ENCODE results near the gene DGKG. TPM values are rescaled to one million over a fixed set of nuclear protein-coding genes. Genes with fewer than 3 reads are reported as not detected.

The DGKG gene
- total and polyA plus RNA-seq, 2 of the 8 experiments (the other 6 are each of a cell fraction or from before 2014, with no cell fraction given) = 0.30 to 0.48 TPM

DNA sequence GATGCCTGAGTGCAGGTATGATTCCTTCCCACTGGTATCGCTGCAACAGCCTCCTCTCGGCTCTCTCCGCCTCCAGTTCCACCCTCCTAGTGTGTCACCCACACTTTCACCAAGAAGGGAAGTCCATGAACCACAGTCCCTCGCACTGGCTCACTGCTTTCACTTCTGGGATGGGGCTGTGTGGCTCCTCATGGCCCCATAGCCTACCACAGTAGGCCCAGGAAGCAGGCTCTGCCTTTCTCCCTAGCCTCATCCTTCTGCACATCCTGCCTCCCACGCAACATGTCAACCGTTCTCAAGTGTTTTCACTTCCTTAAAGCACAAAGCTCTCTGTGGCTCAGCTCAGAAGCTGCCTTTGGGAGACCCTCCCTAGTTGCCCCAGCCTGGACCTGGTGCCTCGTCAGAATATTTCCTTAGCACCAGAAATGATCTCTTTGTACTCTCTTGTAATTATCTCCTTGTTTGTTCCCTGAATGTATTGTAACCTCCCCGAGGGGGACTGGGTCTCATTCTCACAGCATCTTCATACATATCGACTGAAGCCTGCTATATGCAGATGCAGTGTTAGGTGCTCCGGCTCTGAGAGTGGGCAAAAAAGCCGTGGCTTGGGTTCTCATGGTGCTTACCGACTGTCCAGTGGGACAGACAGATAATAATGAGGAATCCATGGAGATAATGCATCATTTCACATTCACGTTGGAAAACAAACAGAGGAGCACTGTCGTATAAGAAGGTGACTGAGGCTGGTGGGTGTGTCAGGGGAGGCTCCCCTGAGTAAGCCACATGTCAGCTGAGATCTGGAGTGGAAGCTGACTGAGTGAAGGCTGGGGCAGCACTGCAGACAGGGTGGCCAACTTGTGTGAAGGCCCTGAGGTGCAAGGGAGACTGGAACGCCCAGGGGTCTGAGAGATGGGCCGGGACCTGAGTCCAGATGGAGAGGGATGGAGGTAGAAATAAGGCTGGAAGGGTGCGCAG lies 107.1 kb downstream of the DGKG start:
- Histone ChIP-seq H4K91ac (replicated peaks; ENCODE audit: insufficient read length, low read length) (no peak overlapping the region), H3K36me3 (ENCODE audit: control insufficient read depth in 2 of 4, insufficient read depth in 4 of 4, low read length in 3 of 4) (no peaks in the 10 kb centered on the region), H3K9me3 (ENCODE audit: insufficient read depth in 2 of 2, low read depth in 1 of 2, low read length in 1 of 2) (no peaks in the 10 kb centered on the region), H3K79me1 (ENCODE audit: low read depth, low read length) (no peaks in the 10 kb centered on the region), H4K20me1 (replicated peaks in 1 of 2; ENCODE audit: control insufficient read depth in 1 of 2, insufficient read depth in 2 of 2, low read length in 2 of 2) (no peaks in the 10 kb centered on the region), H3K23me2 (ENCODE audit: low read depth, low read length) (no peaks in the 10 kb centered on the region), H3K18ac (ENCODE audit: extremely low read depth, low read length) (no peak overlapping the region), H2BK5ac (ENCODE audit: low read depth, low read length) (no peak overlapping the region), H4K8ac (ENCODE audit: extremely low read depth, insufficient read depth, low read length) (no peak overlapping the region; the same call in 1 of the 2 replicates), H3K27ac (ENCODE audit: low read depth, low read length) (no peak overlapping the region), H2AFZ (ENCODE audit: low read length) (no peak overlapping the region), H4K5ac (ENCODE audit: insufficient read length, low read depth, low read length) (no peak overlapping the region), H3K4me1 (replicated peaks in 1 of 4; ENCODE audit: control insufficient read depth in 3 of 4, insufficient read depth in 4 of 4, low read length in 3 of 4) (peaks cover 0 to 6% (median 1%) of the 10 kb centered on the region in 4 experiments; a peak in 3 of 7 replicates), H3K4me3 (ENCODE audit: extremely low read depth in 1 of 4, insufficient read depth in 2 of 4, low read depth in 3 of 4, low read length in 4 of 4) (no peak overlapping the region), H2AK5ac (ENCODE audit: low read depth, low read length) (no peak overlapping the region), H2BK12ac (ENCODE audit: low read depth, low read length) (no peak overlapping the region), H3K9ac (replicated peaks in 1 of 4; ENCODE audit: extremely low read depth in 1 of 4, low read depth in 3 of 4, low read length in 3 of 4) (no peak overlapping the region), H2BK20ac (ENCODE audit: low read length) (no peak overlapping the region), H2BK15ac (ENCODE audit: low read length) (no peak overlapping the region), H3K23ac (ENCODE audit: insufficient read length) (no peak overlapping the region), H3K4ac (replicated peaks; ENCODE audit: insufficient read length, low read depth, low read length) (no peak overlapping the region), H3K79me2 (ENCODE audit: control insufficient read depth in 1 of 2, insufficient read depth in 2 of 2, low read length in 2 of 2) (no peaks in the 10 kb centered on the region), H3K14ac (ENCODE audit: insufficient read length) (no peak overlapping the region), H2BK120ac (replicated peaks; ENCODE audit: low read depth, low read length) (no peak overlapping the region), H3K4me2 (ENCODE audit: insufficient read depth in 1 of 2, low read depth in 2 of 2, low read length in 2 of 2) (no peak overlapping the region), H3K56ac (replicated peaks; ENCODE audit: insufficient read length, low read depth, low read length) (no peak overlapping the region), H3K27me3 (replicated peaks in 1 of 4; ENCODE audit: control insufficient read depth in 3 of 4, extremely low read depth in 1 of 4, insufficient read depth in 3 of 4, low read length in 3 of 4) (no peaks in the 10 kb centered on the region; a peak in 1 of 7 replicates)
- CTCF ChIA-PET (ENCODE audit: partially characterized antibody) = interaction anchor here (0.7 to 12.2 kb wide), 35 partner anchors 10 to 286 kb away, joined by 3 to 156 read pairs (median 5); no protein-coding TSS in a partner anchor
- WGBS, 2 experiments (ENCODE audit: extremely low coverage in 1 of 2, insufficient coverage in 1 of 2, insufficient read length in 1 of 2, insufficient replicate concordance in 2 of 2, low coverage in 1 of 2, low lambda C conversion rate in 2 of 2, missing lambda C conversion rate in 1 of 2) = 84% methylated on average over 17 of the region's 17 CpGs; no CpG with 5 or more reads in 1 of the 2 experiments
- POLR2A ChIA-PET (ENCODE audit: partially characterized antibody) = no interaction called here
- no peak for TF ChIP-seq SP4 (IDR thresholded peaks at IDR 0.05; ENCODE audit: low read length)
- TF ChIP-seq, protein P1, sequence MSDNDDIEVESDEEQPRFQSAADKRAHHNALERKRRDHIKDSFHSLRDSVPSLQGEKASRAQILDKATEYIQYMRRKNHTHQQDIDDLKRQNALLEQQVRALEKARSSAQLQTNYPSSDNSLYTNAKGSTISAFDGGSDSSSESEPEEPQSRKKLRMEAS (IDR thresholded peaks at IDR 0.05) = no peak
- DNase-seq (ENCODE audit: low read depth in 1 of 2, low spot score in 2 of 2) (no peak), FAIRE-seq (no peak)
